GM12878 (cell line): ENCODE data around the gene UNC45A. TPM values are rescaled to one million over a fixed set of nuclear protein-coding genes. Genes with fewer than 3 reads are reported as not detected.
"Not testable (repeated sequence)": the region's sequence is repeated elsewhere in the genome, so short reads cannot be mapped to it uniquely, and the experiment has no call there.

Source experiments
- ATAC-seq: fragments of 200-7000 bp; cut with Tn5 transposase; 3 replicates; pipeline ENCODE4 v1.9.1; 2020; ENCODE audit warnings: mild to moderate bottlenecking, moderate library complexity
- BruUV-seq: library from RNA; stranded (reverse); fragments of 400-500 nt; replicated peaks from 2 replicates; lab custom pipeline; 2021; lab: Mats Ljungman, UMichigan
- CTCF ChIA-PET: fragments of 300-600 bp; sonication (Branson Sonifier 250); formaldehyde crosslinking; extraction: SDS; loops from one replicate; lab custom pipeline; 2021; ENCODE audit warnings: inconsistent platforms; lab: Yijun Ruan, JAX
- POLR2A ChIA-PET: fragments of 350-600 bp; formaldehyde crosslinking; extraction: SDS; loops from one replicate; lab custom pipeline; 2021; ENCODE audit warnings: inconsistent platforms; lab: Charles Lee
- RAD21 ChIA-PET: fragments of 300-600 bp; sonication (Branson Sonifier 250); formaldehyde crosslinking; loops from one replicate; lab custom pipeline; 2023; ENCODE audit warnings: antibody characterized with exemption; ENCODE audit not compliant: unreplicated experiment; lab: Charles Lee
- SMC1A ChIA-PET: fragments of 300-600 bp; sonication (Branson Sonifier 250); formaldehyde crosslinking; loops from one replicate; lab custom pipeline; 2023; ENCODE audit not compliant: unreplicated experiment, uncharacterized antibody; lab: Charles Lee
- DNase-seq: peaks from one replicate; pipeline ENCODE4 v3.0.0-alpha.2; 2011; ENCODE audit warnings: low read depth, low spot score
- FAIRE-seq: peaks from 3 replicates; lab custom pipeline; 2011; peaks lifted over from hg19 to GRCh38; lab: Jason Lieb, UNC
- H2AFZ ChIP-seq: 2 replicates; pipeline ENCODE4 v1.6.0; 2011; ENCODE audit warnings: low read depth, low read length, control low read depth; ENCODE audit not compliant: control insufficient read depth
- H3K27ac ChIP-seq: 2 replicates; pipeline ENCODE4 v1.5.1; 2011; ENCODE audit warnings: control low read depth; ENCODE audit not compliant: control insufficient read depth, insufficient read depth
- H3K27me3 ChIP-seq, 2 experiments: replicated peaks in 1 of 2; 2 replicates each; pipeline versions ENCODE4 v1.6.0 to v1.6.1; 2011; ENCODE audit warnings: low read length in 1 of 2; ENCODE audit not compliant: control insufficient read depth in 2 of 2, insufficient read depth in 2 of 2
- H3K36me3 ChIP-seq, 2 experiments: 2 replicates each; pipeline ENCODE4 v1.5.1; 2011; ENCODE audit warnings: low read length in 1 of 2; ENCODE audit not compliant: control insufficient read depth in 2 of 2, insufficient read depth in 2 of 2
- H3K4me1 ChIP-seq: 2 replicates; pipeline ENCODE4 v1.6.1; 2011; ENCODE audit warnings: mild to moderate bottlenecking, low read length, moderate library complexity, mixed read lengths; ENCODE audit not compliant: control insufficient read depth, insufficient read depth
- H3K4me2 ChIP-seq: 2 replicates; pipeline ENCODE4 v1.6.0; 2011; ENCODE audit warnings: control low read depth; ENCODE audit not compliant: control insufficient read depth, insufficient read depth
- H3K4me3 ChIP-seq: fragments of 200-600 bp; sonication (generic); 2 replicates; pipeline ENCODE4 v1.5.1; 2016
- H3K79me2 ChIP-seq: 2 replicates; pipeline ENCODE4 v1.6.0; 2011; ENCODE audit warnings: low read length; ENCODE audit not compliant: control insufficient read depth, insufficient read depth
- H3K9ac ChIP-seq: 2 replicates; pipeline ENCODE4 v1.8.0; 2011; ENCODE audit warnings: low read length, control low read depth, mixed read lengths; ENCODE audit not compliant: control insufficient read depth, insufficient read depth
- H3K9me3 ChIP-seq: replicated peaks from 3 replicates; pipeline ENCODE4 v1.5.1; 2011; ENCODE audit warnings: mild to moderate bottlenecking, low read length; ENCODE audit not compliant: control insufficient read depth, insufficient read depth
- H4K20me1 ChIP-seq: 2 replicates; pipeline ENCODE4 v1.6.0; 2011; ENCODE audit not compliant: control insufficient read depth, insufficient read depth
- BCL11A ChIP-seq: IDR thresholded peaks from 2 replicates; pipeline ENCODE4 v1.6.1; 2011; ENCODE audit warnings: low read depth, low read length
- CHD2 ChIP-seq: IDR thresholded peaks from 2 replicates; pipeline ENCODE4 v1.6.1; 2011; ENCODE audit warnings: low read depth, low read length, improper control_type of control experiment, borderline replicate concordance
- CREM ChIP-seq: IDR thresholded peaks from 2 replicates; pipeline ENCODE4 v1.6.1; 2014; ENCODE audit warnings: antibody characterized with exemption, low read depth
- DPF2 ChIP-seq: fragments of 450-650 bp; IDR thresholded peaks from 2 replicates; pipeline ENCODE4 v1.6.1; 2017; ENCODE audit warnings: mild to moderate bottlenecking
- EP300 ChIP-seq, 2 experiments: fragments of 150-350 bp in 1 of 2; IDR thresholded peaks; 2 replicates each; pipeline ENCODE4 v1.6.1; 2011 to 2012; ENCODE audit warnings: low read depth in 2 of 2, low read length in 2 of 2, borderline replicate concordance in 1 of 2, improper control_type of control experiment in 1 of 2, inconsistent platforms in 1 of 2; ENCODE audit not compliant: control insufficient read depth in 1 of 2
- ETV6 ChIP-seq, 2 experiments: fragments of 450-650 bp in 1 of 2; IDR thresholded peaks in 1 of 2; conservative IDR thresholded peaks in 1 of 2; 2 replicates each; pipeline ENCODE4 v1.6.1; 2014; ENCODE audit warnings: antibody characterized with exemption in 1 of 2, borderline replicate concordance in 1 of 2, low read depth in 1 of 2, mild to moderate bottlenecking in 1 of 2, moderate library complexity in 1 of 2
- IKZF1 ChIP-seq: fragments of 450-650 bp; conservative IDR thresholded peaks from 2 replicates; pipeline ENCODE4 v1.6.1; 2017; ENCODE audit warnings: antibody characterized with exemption, mild to moderate bottlenecking
- IKZF2 ChIP-seq, 2 experiments: fragments of 450-650 bp; IDR thresholded peaks; 2 replicates each; pipeline ENCODE4 v1.6.1; 2017; ENCODE audit warnings: mild to moderate bottlenecking in 2 of 2, moderate library complexity in 2 of 2
- IRF4 ChIP-seq: IDR thresholded peaks from 2 replicates; pipeline ENCODE4 v1.6.1; 2011; ENCODE audit warnings: low read depth, low read length
- MEF2A ChIP-seq: IDR thresholded peaks from 2 replicates; pipeline ENCODE4 v1.6.1; 2011; ENCODE audit warnings: low read depth, mild to moderate bottlenecking, low read length, moderate library complexity; ENCODE audit not compliant: insufficient read depth
- MEF2B ChIP-seq: fragments of 450-650 bp; IDR thresholded peaks from 2 replicates; pipeline ENCODE4 v1.6.1; 2018; ENCODE audit warnings: mild to moderate bottlenecking, moderate library complexity; ENCODE audit not compliant: partially characterized antibody, poor library complexity, severe bottlenecking
- NFIC ChIP-seq: IDR thresholded peaks from 2 replicates; pipeline ENCODE4 v1.6.1; 2012; ENCODE audit warnings: low read depth, mild to moderate bottlenecking, inconsistent platforms, low read length, moderate library complexity
- PAX5 ChIP-seq: IDR thresholded peaks from 2 replicates; pipeline ENCODE4 v1.6.1; 2011; ENCODE audit warnings: low read depth, low read length, borderline replicate concordance
- PML ChIP-seq: IDR thresholded peaks from 2 replicates; pipeline ENCODE4 v1.6.1; 2012; ENCODE audit warnings: low read length, inconsistent platforms
- POU2F2 ChIP-seq: IDR thresholded peaks from 3 replicates; pipeline ENCODE4 v1.6.1; 2011; ENCODE audit warnings: low read depth, mild to moderate bottlenecking, low read length, borderline replicate concordance
- TCF3 ChIP-seq: IDR thresholded peaks from 2 replicates; pipeline ENCODE4 v1.6.1; 2012; ENCODE audit warnings: low read depth, mild to moderate bottlenecking, low read length, borderline replicate concordance; ENCODE audit not compliant: insufficient read depth
- ZNF384 ChIP-seq: IDR thresholded peaks from 2 replicates; pipeline ENCODE4 v1.6.1; 2012; ENCODE audit warnings: low read depth, mild to moderate bottlenecking, low read length, improper control_type of control experiment, borderline replicate concordance
- WGBS: methylation state at CpG from one replicate; pipeline ENCODE4 v1.1.6; 2016; ENCODE audit warnings: low lambda C conversion rate; ENCODE audit not compliant: insufficient replicate concordance, insufficient coverage; ENCODE audit errors: missing lambda C conversion rate; 5-methylcytosine and 5-hydroxymethylcytosine counted together
- in situ Hi-C: fragments of 300-500 bp; cut with MboI; formaldehyde crosslinking; loops from 9 replicates; pipeline ENCODE4 v1.14.3; 2018; ENCODE audit warnings: mixed read lengths
- intact Hi-C: fragments of 100-400 bp; cut with micrococcal nuclease; formaldehyde crosslinking; loops from one replicate; pipeline ENCODE4 v1.14.2; 2022; ENCODE audit not compliant: unreplicated experiment
- polyA plus RNA-seq, 11 experiments: library from polyadenylated mRNA; depleted of rRNA in 4 of 11; unstranded in 6 of 11; stranded (reverse) in 5 of 11; fragments of >200 nt; fragmentation: Nextera tagmentation in 4 of 11; fragmentation: Illumina TruSeq in 1 of 11; extraction: Ambion mirVana in 4 of 11; extraction: Trizol in 1 of 11; gene quantifications; 1 replicate in 1 of 11; 2 replicates in 10 of 11; pipeline versions ENCODE4 v1.2.1 to v1.2.3, GENCODE V29; 2011 to 2016; ENCODE audit warnings: inconsistent platforms in 2 of 11, missing spikeins in 2 of 11, low read depth in 1 of 11
- total RNA-seq, 4 experiments: library from RNA; depleted of rRNA in 3 of 4; stranded (reverse); fragments of >200 nt in 3 of 4; fragmentation: Illumina TruSeq in 1 of 4; extraction: Trizol in 1 of 4; gene quantifications; 2 replicates each; pipeline versions ENCODE4 v1.2.1 to v1.2.3, GENCODE V29; 2013 to 2021
- TF ChIP-seq, protein P1 (sequence below): fragments of 450-650 bp; conservative IDR thresholded peaks from 2 replicates; pipeline ENCODE4 v1.6.1; 2017; ENCODE audit warnings: mild to moderate bottlenecking, moderate library complexity
- TF ChIP-seq, protein P2 (sequence below): fragments of 450-650 bp; IDR thresholded peaks from 2 replicates; pipeline ENCODE4 v1.6.1; 2017; ENCODE audit warnings: mild to moderate bottlenecking, low read depth, inconsistent platforms; ENCODE audit not compliant: poor library complexity, severe bottlenecking

The UNC45A gene
- total and polyA plus RNA-seq, 10 of the 15 experiments (the other 5 are each of a cell fraction or from before 2014, with no cell fraction given): 10.3 to 57.8 (median 40.5) TPM

DNA sequence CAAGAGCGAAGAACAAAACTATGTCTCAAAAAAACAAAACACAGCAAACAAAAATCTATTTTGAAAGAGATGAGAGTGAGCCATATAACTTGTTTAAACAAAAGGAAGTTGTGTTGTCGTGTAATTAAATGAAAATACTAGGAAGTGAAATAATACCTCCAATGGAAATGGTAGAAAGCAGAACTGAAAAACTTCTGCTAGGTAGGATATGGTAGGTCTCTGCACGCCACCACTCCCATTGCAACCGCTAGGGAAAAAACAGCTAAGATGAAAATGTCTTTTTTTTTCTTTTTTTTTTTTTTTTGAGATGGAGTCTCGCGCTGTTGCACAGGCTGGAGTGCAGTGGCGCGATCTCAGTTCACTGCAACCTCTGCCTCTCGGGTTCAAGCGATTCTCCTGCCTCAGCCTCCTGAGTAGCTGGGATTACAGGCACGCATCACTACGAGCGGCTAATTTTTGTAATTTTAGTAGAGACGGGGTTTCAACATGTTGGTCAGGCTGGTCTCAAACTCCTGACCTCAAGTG is 37.9 kb upstream of the UNC45A start:
- POLR2A ChIA-PET: interaction anchor here (0.6 to 5.4 kb wide), 6 partner anchors 29 to 1926 kb away, joined by 3 to 29 read pairs (median 5); partner anchors contain the start of genes HDDC3 and UNC45A
- FAIRE-seq, in situ Hi-C loops: not testable (repeated sequence)
- TF ChIP-seq, protein P1, sequence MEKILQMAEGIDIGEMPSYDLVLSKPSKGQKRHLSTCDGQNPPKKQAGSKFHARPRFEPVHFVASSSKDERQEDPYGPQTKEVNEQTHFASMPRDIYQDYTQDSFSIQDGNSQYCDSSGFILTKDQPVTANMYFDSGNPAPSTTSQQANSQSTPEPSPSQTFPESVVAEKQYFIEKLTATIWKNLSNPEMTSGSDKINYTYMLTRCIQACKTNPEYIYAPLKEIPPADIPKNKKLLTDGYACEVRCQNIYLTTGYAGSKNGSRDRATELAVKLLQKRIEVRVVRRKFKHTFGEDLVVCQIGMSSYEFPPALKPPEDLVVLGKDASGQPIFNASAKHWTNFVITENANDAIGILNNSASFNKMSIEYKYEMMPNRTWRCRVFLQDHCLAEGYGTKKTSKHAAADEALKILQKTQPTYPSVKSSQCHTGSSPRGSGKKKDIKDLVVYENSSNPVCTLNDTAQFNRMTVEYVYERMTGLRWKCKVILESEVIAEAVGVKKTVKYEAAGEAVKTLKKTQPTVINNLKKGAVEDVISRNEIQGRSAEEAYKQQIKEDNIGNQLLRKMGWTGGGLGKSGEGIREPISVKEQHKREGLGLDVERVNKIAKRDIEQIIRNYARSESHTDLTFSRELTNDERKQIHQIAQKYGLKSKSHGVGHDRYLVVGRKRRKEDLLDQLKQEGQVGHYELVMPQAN: 0 out of 2 replicates have a peak, but pooled peaks have one; percentile 5
- TF ChIP-seq TCF3 (peak; percentile 65; the same call in 1 of the 2 replicates), EP300 (IDR thresholded peaks at IDR 0.05; ENCODE audit: borderline replicate concordance in 1 of 2, control insufficient read depth in 1 of 2, low read depth in 2 of 2, low read length in 2 of 2) (peak; percentile 88 to 94), CREM (peak; percentile 64), PML (peak; percentile 77), DPF2 (peak; percentile 85), IKZF2 (IDR thresholded peaks at IDR 0.05) (peak; percentile 99), MEF2B (peak; percentile 52), MEF2A (peak; percentile 77), POU2F2 (peak; percentile 67; the same call in 1 of the 3 replicates), BCL11A (peak; percentile 96), NFIC (peak; percentile 93), IKZF1 (peak; percentile 96), ETV6 (conservative IDR thresholded peaks at IDR 0.05 in 1 of 2, IDR thresholded peaks at IDR 0.05 in 1 of 2; ENCODE audit: borderline replicate concordance in 1 of 2, low read depth in 1 of 2) (peak in 1 of 2 experiments; percentile 64; a peak in 1 of 4 replicates), IRF4 (peak; percentile 85; the same call in 1 of the 2 replicates), PAX5 (peak; percentile 52; the same call in 1 of the 2 replicates), CHD2 (peak; percentile 40; the same call in 1 of the 2 replicates), ZNF384 (peak; percentile 93)
- TF ChIP-seq, protein P2, sequence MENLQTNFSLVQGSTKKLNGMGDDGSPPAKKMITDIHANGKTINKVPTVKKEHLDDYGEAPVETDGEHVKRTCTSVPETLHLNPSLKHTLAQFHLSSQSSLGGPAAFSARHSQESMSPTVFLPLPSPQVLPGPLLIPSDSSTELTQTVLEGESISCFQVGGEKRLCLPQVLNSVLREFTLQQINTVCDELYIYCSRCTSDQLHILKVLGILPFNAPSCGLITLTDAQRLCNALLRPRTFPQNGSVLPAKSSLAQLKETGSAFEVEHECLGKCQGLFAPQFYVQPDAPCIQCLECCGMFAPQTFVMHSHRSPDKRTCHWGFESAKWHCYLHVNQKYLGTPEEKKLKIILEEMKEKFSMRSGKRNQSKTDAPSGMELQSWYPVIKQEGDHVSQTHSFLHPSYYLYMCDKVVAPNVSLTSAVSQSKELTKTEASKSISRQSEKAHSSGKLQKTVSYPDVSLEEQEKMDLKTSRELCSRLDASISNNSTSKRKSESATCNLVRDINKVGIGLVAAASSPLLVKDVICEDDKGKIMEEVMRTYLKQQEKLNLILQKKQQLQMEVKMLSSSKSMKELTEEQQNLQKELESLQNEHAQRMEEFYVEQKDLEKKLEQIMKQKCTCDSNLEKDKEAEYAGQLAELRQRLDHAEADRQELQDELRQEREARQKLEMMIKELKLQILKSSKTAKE: peak; percentile 70

More for the DNA sequence above, 37.9 kb upstream of the UNC45A start:
- H3K4me3 ChIP-seq, H4K20me1 ChIP-seq, H3K9me3 ChIP-seq, H3K27me3 ChIP-seq, H3K36me3 ChIP-seq, H3K79me2 ChIP-seq, intact Hi-C loops, H3K9ac ChIP-seq, BruUV-seq: not testable (repeated sequence)
- Histone ChIP-seq H3K4me2 (peak overlapping the region; percentile 79; the same call in 1 of the 2 replicates), H3K4me1 (peaks cover 25% of the 10 kb centered on the region), H2AFZ (peak overlapping the region; percentile 21), H3K27ac (peak overlapping the region; percentile 71)
- ChIA-PET CTCF (interaction anchor here (0.6 to 15.1 kb wide), 4 partner anchors 11 to 129 kb away, joined by 3 to 480 read pairs (median 19); partner anchors contain the start of genes HDDC3 and UNC45A), SMC1A (interaction anchor here (1.3 to 12.3 kb wide), 4 partner anchors 11 to 249 kb away, joined by 4 to 225 read pairs (median 14); partner anchors contain the start of genes HDDC3 and UNC45A), RAD21 (interaction anchor here (1.1 to 5.0 kb wide), 6 partner anchors 11 to 578 kb away, joined by 3 to 58 read pairs (median 5); partner anchors contain the start of genes FES and HDDC3)
- 20% methylated on average over 12 of the region's 14 CpGs for WGBS
- ATAC-seq (peak; percentile 83), DNase-seq (peak; percentile 56)
